ENCODE results near the gene ZNF366. TPM values are rescaled to one million over a fixed set of nuclear protein-coding genes. Genes with fewer than 3 reads are reported as not detected.
"Not testable (repeated sequence)": the region's sequence is repeated elsewhere in the genome, so short reads cannot be mapped to it uniquely, and the experiment has no call there.

Gene ZNF366
- total RNA-seq, 1 donor from 2014 or later, result 0.46 TPM

GRCh38 chr5:72408603-72409002 is 98.6 kb downstream of the ZNF366 start:
- no peak for DNase-seq (ENCODE audit: low read depth, low spot score)

GRCh38 chr5:72408127-72408526 is 99.1 kb downstream of the ZNF366 start:
- no peak for DNase-seq (ENCODE audit: low read depth, low spot score)

GRCh38 chr5:72407541-72407940 is 99.7 kb downstream of the ZNF366 start:
- no peak for DNase-seq (ENCODE audit: low read depth, low spot score)

GRCh38 chr5:72407078-72407477 is 100.1 kb downstream of the ZNF366 start:
- no peak for DNase-seq (ENCODE audit: low read depth, low spot score)

- not testable (repeated sequence) for DNase-seq (ENCODE audit: low read depth, low spot score)
Observed at GRCh38 chr5:72404771-72405170, 102.4 kb downstream of the ZNF366 start.

- DNase-seq (ENCODE audit: low read depth, low spot score), result peak; percentile 48
Observed at GRCh38 chr5:72402959-72403628, 104.1 kb downstream of the ZNF366 start.

- DNase-seq (ENCODE audit: low read depth, low spot score), result peak; percentile 22
Observed at GRCh38 chr5:72402381-72402890, 104.8 kb downstream of the ZNF366 start.

GRCh38 chr5:72400950-72401349 is 106.3 kb downstream of the ZNF366 start:
- no peak for DNase-seq (ENCODE audit: low read depth, low spot score)

GRCh38 chr5:72397836-72398235 is 109.4 kb downstream of the ZNF366 start:
- DNase-seq (ENCODE audit: low read depth, low spot score), result no peak

- DNase-seq (ENCODE audit: low read depth, low spot score), result no peak
Observed at GRCh38 chr5:72394688-72395087, 112.5 kb downstream of the ZNF366 start.

GRCh38 chr5:72393052-72393451 is 114.2 kb downstream of the ZNF366 start:
- DNase-seq (ENCODE audit: low read depth, low spot score), result no peak

Other genes starting within 250 kb of the ZNF366 start
- 96.2 and 108 TPM in 2 replicates for gene MRPS27, start 187.2 kb downstream of the ZNF366 start, total RNA-seq
- 5.9 and 7.3 TPM in 2 replicates for gene PTCD2, start 187.0 kb downstream of the ZNF366 start, total RNA-seq

All from pulmonary artery endothelial cell (primary cell).